GM19452 (cell line): ENCODE data around the gene ACTR2.
"Not testable (repeated sequence)": the region's sequence is repeated elsewhere in the genome, so short reads cannot be mapped to it uniquely, and the experiment has no call there.

Experiments
- ATAC-seq: cut with Tn5 transposase; IDR thresholded peaks from one replicate; pipeline ENCODE4 v1.9.1; 2021; ENCODE audit not compliant: unreplicated experiment

Gene ACTR2

GRCh38 chr2:65309699-65310098 is 82.1 kb downstream of the ACTR2 start:
- ATAC-seq, result no peak

- no peak for ATAC-seq
Observed at GRCh38 chr2:65311049-65311448, 83.4 kb downstream of the ACTR2 start.

GRCh38 chr2:65311596-65311995 is 84.0 kb downstream of the ACTR2 start:
- no peak for ATAC-seq

- ATAC-seq, result no peak
Observed at GRCh38 chr2:65313126-65313953, 85.7 kb downstream of the ACTR2 start.

GRCh38 chr2:65313954-65314256 is 86.3 kb downstream of the ACTR2 start:
- no peak for ATAC-seq

GRCh38 chr2:65314801-65315441 is 87.3 kb downstream of the ACTR2 start:
- no peak for ATAC-seq

GRCh38 chr2:65316072-65316471 is 88.4 kb downstream of the ACTR2 start:
- ATAC-seq, result no peak

- ATAC-seq, result not testable (repeated sequence)
Observed at GRCh38 chr2:65317351-65317750, 89.7 kb downstream of the ACTR2 start.

GRCh38 chr2:65317841-65318240 is 90.2 kb downstream of the ACTR2 start:
- ATAC-seq, result no peak

GRCh38 chr2:65319072-65319673 is 91.5 kb downstream of the ACTR2 start:
- no peak for ATAC-seq

GRCh38 chr2:65319674-65320041 is 92.0 kb downstream of the ACTR2 start:
- no peak for ATAC-seq

- ATAC-seq, result peak; percentile 67
Observed at GRCh38 chr2:65320042-65320725, 92.6 kb downstream of the ACTR2 start.
